ENCODE results near the gene SUPT5H.

The SUPT5H gene

DNA sequence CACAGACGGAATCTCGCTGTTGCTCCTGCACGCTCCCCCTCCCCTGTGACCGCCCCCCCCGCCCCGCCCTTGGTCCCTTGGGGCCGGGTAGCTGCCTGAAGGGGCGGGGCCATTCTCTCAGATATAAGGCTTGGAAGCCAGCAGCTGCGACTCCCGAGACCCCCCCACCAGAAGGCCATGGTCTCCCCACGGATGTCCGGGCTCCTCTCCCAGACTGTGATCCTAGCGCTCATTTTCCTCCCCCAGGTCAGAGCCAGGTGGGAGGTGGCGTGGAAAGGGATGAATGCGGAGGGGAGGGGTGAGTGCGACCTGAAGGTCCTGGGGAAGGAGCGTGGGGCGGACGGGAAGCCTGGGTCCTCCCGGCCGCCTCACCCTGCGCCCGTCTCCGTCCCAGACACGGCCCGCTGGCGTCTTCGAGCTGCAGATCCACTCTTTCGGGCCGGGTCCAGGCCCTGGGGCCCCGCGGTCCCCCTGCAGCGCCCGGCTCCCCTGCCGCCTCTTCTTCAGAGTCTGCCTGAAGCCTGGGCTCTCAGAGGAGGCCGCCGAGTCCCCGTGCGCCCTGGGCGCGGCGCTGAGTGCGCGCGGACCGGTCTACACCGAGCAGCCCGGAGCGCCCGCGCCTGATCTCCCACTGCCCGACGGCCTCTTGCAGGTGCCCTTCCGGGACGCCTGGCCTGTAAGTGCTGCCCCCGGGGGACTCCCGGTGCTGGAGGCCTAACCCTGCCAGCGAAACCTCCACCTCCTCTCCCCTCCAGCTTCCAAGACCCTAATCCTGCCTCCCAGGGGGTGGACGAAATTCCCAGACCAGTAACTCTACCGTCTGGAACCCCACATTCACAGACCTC lies 53.6 kb downstream of the SUPT5H start, which contains the start of gene DLL3:
Gene DLL3 (plus strand): TSS at position 150 of the 845 bp plus-strand sequence. CDS start 28 bp downstream, at position 178.
- peak in 1 of 3 donors; percentile 26 for DNase-seq

DNA sequence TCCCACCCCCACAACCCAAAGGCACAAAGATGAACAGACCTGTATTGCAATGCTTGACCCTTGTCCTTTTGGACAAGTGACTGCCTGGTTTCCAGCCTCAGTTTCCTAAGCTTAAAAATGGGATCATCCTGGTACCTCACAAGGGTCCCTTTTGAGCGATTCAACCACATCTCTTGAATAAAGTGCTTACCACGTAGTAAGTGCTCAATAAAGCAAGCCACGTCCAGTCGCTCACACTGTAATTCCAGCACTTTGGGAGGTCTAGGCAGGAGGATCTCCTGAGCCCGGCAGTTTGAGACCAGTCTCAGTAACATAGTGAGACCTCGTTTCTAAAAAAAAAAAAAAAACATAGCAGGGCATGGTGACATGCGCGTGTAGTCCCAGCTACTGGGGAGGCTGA lies 54.5 kb downstream of the SUPT5H start:
- no peak for DNase-seq

DNA sequence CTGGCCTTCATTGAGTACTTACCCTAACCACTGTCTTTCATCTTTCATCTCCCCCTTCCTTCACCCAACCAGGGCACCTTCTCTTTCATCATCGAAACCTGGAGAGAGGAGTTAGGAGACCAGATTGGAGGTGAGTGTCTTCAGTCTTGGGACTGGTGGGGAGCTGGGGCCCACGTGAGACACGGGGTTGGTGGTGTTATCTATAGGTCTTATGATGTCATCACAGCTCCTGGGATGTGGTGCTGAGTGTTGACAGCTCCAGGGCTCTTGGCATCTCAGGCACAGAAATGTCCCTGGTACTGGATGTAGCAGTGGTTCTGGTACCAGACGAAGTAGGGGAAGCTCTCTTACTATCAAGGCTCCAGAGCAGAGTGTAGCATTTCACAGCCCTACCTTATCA lies 55.2 kb downstream of the SUPT5H start:
- no peak for DNase-seq

DNA sequence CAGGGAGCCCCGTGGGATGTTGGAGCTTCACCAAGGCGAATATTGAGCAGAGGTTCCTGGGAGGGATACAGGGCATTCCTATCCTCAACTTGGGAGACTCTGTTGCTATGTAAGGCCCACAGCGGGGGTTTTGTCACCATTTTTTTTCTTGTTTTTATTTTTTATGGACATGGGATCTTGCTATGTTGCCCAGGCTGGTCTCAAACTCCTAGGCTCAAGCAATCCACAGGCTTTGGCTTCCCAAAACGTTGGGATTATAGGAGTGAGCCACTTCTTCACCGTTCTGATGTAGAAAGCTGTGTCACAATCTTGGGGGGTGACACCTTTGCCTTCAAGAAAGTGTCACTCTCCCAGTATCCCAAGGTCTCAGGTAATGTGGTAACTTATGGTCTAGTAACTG lies 56.0 kb downstream of the SUPT5H start:
- no peak for DNase-seq

DNA sequence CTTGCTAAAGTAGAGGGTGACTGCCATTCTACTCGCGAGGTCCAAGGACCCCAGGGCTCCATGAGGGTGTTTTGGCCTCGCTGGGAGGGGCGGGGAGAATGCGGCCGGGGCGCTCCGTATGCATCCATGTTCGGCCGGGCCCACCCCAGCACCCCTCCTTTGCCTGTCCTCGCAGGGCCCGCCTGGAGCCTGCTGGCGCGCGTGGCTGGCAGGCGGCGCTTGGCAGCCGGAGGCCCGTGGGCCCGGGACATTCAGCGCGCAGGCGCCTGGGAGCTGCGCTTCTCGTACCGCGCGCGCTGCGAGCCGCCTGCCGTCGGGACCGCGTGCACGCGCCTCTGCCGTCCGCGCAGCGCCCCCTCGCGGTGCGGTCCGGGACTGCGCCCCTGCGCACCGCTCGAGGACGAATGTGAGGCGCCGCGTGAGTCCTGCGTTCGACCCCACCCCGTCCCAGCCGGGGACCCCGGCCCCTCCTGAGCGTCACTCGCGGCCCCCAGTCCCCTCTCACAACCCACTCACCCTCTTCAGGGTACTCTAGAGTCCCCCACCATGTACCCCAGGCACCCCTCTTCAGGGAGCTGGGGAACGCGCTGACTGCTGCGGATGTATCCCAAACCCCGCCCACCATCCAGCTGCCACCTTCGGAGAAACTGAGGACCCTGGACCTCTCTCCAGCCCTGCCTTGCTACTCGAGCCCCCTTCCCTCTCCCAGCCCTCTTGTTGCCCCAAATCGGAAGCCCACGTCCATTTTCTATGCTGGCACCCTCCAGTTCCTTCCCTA lies 57.4 kb downstream of the SUPT5H start:
- peak; percentile 88 to 93 (median 88) for DNase-seq

DNA sequence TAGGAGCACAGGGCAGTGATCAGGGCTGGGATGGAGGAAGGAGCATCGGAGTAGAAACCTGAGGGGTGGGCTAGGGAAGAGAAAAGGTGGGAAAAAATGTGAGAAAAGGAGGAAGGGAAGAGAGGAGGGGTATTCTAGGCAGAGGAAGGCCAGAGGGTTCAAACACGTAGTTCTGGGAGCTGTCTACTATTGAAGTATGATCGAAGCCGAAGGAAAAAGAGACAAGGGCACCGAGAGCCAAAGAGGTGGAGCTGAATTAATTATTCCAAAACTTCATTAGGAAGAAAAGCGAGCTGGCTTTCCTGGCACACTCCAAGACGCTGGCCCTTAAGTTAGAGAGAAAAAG lies 61.2 kb downstream of the SUPT5H start:
- no peak for DNase-seq

DNA sequence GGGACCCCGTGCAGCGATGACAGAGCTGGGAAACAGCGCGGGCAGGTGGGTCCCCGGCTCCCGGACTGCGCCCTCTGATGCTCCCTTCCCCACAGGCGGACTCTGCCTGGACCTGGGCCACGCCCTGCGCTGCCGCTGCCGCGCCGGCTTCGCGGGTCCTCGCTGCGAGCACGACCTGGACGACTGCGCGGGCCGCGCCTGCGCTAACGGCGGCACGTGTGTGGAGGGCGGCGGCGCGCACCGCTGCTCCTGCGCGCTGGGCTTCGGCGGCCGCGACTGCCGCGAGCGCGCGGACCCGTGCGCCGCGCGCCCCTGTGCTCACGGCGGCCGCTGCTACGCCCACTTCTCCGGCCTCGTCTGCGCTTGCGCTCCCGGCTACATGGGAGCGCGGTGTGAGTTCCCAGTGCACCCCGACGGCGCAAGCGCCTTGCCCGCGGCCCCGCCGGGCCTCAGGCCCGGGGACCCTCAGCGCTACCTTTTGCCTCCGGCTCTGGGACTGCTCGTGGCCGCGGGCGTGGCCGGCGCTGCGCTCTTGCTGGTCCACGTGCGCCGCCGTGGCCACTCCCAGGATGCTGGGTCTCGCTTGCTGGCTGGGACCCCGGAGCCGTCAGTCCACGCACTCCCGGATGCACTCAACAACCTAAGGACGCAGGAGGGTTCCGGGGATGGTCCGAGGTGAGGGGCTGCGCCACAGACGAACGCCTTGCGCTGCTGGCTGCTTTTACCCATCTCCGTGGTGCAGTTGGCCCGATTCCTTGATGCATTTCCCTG lies 61.7 kb downstream of the SUPT5H start:
- DNase-seq = peak; percentile 54 to 79 (median 61)

DNA sequence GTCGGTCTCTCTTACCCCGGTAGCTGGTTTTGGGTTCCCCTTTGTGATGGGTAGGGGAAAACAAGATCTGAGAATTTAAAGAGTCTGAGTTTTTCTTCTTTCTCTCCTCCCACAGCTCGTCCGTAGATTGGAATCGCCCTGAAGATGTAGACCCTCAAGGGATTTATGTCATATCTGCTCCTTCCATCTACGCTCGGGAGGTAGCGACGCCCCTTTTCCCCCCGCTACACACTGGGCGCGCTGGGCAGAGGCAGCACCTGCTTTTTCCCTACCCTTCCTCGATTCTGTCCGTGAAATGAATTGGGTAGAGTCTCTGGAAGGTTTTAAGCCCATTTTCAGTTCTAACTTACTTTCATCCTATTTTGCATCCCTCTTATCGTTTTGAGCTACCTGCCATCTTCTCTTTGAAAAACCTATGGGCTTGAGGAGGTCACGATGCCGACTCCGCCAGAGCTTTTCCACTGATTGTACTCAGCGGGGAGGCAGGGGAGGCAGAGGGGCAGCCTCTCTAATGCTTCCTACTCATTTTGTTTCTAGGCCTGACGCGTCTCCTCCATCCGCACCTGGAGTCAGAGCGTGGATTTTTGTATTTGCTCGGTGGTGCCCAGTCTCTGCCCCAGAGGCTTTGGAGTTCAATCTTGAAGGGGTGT lies 62.5 kb downstream of the SUPT5H start:
- DNase-seq = no peak

DNA sequence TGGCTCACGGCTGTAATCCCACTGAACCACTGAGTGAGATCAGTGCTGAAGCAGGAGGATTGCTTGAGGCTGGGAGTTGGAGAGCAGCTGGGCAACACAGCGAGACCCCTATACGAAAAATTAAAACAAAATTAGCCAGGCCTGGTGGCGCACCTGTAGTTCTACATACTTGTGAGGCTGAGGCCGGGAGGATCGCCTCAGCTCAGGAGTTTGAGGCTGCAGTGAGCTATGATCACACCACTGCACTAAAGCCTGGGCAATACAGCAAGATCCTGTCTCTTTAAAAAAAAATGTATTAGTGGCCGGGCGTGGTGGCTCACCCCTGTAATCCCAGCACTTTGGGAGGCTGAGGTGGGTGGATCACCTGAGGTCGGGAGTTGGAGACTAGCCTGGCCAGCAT lies 63.2 kb downstream of the SUPT5H start:
- DNase-seq = no peak

DNA sequence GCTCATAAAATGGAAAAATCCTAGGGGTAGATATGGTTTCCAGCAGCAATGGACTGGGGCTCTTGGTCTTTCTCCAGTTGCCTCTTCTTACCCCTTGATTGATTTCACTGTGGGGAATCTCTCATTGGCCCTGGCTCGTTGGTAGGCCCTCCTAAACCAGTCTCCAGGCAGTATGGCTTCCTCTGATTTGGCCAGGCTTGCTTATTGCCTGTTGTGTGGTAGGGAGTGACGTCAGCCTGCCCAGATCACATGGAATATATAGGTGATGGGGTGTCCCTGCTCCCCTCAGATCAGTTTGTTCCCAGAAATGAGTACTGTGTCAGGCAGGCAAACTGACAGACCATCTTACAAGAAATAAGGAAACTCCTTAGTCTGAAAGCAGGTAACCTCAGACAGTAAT lies 63.9 kb downstream of the SUPT5H start:
- DNase-seq = no peak

DNA sequence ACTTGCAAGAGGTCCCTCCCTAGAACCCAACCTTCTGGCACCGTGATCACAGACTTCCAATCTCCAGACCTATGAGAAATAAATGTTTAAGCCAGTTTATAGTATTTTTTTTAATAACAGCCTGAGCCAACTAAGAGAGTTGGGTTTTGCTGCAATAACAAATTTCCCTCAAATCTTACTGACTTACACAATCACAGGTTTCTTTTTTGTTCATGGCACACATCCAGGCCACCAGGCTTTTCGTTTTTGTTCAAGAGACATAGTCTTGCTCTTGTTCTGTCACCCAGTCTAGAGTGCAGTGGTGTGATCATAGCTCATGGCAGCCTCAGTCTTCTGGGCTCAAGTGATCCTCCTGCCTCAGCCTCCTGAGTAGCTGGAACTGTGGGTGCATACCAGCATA lies 67.6 kb downstream of the SUPT5H start:
- DNase-seq = peak; percentile 61 to 72 (median 61)

DNA sequence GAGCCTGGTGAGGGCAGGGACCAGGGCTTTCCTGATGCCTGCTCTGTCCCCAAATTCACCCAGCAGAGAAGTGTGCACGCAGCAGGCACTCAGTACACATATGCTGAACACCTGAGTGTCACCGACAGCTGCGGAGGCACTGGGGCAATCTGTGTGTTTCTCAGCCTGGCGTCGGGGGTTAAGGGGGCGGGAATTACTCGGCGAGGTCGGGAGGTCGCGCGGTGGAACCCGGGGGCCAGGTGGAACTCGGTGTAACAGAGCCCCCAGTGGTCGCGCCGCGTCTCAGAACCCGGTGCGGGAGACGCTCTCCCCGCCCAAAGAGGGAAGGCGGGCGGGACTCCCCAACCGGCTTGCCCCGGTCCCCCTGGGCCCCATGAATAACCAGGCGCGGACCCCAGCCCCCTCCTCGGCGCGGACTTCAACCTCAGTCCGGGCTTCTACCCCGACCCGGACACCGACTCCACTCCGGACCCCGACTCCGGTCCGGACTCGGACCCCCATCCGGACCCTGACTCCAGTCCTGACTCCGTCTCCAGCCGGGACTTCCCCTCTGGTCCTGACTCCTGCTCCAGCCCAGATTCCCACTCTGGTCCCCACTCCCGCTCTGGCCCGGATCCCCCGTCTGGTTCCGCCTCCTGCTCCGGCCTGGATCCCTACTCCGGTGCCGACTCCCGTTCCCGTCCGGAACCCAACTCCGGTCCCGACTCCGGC lies 69.6 kb downstream of the SUPT5H start, which contains the start of gene SELENOV:
Gene SELENOV (plus strand): TSS at position 300 of the 711 bp plus-strand sequence. CDS start 74 bp downstream, at position 374.
- DNase-seq = no peak

DNA sequence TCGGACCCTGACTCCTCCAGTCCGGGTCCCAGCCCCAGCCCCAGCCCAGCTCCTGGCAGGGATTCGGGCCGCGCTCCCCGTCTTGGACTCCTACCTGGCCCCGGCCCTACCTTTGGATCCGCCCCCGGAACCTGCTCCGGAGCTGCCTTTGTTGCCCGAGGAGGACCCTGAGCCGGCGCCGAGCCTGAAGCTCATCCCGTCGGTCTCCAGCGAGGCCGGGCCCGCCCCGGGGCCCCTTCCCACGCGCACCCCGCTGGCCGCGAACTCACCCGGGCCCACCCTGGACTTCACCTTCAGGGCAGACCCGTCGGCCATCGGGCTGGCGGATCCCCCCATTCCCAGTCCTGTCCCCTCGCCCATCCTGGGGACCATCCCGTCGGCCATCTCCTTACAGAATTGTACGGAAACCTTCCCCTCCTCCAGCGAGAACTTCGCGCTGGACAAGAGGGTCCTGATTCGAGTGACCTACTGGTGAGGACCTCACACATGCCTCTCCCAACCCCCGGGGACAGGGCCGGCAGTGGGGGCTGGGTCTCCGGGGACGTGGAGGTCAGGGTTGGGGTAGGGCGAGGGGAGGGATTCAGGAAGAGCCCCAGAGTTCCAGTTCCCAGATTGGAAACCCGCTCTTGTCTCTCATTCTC lies 70.3 kb downstream of the SUPT5H start:
- DNase-seq = no peak

DNA sequence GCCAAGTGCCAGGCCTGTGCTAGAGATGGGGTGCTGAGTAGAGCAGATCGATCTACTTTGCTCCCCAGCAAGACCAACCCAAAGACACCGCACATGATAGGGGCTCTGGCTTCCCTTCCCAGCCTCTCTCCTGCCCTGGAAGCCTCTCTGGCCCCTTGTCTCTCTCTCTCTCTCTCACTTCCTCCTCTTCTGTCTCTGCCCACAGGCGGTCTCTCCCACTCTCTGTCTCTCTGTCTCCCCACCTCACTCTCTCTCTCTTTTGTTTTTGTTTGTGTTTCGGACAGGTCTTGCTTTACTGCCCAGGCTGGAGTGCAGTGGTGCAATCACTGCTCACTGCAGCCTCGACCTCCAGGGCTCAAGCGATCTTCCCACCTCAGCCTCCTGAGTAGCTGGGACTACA lies 70.9 kb downstream of the SUPT5H start:
- DNase-seq = peak in 1 of 3 donors; percentile 30

DNA sequence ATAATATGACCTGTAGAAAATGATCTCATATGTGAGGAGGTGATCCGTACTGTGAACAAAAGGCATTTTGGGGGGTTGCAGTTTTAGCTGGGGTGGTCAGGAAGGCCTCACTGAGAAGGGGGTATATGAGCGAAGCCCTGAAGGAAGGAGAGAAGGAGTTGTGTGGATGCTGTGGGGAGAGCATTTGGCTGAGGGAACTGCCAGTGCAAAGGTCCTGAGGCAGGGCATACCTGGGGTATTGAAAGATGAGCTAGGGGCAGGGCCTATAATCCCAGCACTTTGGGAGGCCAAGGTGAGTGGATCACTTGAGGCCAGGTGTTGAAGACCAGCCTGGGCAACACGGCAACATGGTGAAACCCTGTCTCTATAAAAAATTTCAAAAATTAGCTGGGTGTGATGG lies 72.0 kb downstream of the SUPT5H start:
- DNase-seq = no peak

DNA sequence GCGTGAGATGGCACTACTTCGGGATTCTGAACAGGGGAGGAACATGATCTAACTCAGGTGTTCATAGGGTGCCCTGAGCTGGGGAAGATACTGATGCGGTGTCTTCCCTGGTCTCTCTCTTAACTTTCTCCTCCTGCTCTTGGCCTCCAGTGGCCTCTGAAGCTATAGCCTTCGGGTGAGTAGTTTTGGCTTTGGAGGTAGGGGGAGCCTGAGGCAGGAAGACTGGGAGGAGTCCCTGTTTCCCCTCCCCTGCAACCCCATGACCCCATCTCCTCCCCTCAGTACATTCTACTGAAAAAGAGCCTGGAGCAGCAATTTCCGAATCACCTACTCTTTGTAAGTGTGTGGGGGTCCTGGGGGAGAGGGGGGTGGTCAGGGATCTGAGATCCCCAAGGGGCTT lies 73.1 kb downstream of the SUPT5H start:
- DNase-seq = no peak

DNA sequence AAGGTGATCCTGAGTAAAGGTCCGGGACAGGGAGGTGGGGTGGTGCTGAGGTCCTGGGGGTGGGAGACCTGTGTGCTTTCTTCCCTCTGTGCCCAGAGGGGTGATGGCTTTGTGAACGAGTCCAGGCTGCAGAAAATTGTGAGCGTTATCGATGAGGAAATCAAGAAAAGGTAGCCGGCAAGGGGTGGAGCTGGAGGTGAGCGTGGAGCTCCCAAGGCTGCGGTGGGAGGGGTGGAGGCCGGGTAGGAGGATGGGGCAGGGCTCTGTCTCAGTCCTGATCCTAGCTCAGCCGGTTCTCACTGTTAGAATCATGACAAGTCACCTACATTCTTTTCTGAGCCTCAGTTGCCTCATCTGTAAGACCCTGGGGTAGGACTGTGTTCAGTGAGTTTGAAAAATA lies 73.6 kb downstream of the SUPT5H start:
- DNase-seq = no peak

DNA sequence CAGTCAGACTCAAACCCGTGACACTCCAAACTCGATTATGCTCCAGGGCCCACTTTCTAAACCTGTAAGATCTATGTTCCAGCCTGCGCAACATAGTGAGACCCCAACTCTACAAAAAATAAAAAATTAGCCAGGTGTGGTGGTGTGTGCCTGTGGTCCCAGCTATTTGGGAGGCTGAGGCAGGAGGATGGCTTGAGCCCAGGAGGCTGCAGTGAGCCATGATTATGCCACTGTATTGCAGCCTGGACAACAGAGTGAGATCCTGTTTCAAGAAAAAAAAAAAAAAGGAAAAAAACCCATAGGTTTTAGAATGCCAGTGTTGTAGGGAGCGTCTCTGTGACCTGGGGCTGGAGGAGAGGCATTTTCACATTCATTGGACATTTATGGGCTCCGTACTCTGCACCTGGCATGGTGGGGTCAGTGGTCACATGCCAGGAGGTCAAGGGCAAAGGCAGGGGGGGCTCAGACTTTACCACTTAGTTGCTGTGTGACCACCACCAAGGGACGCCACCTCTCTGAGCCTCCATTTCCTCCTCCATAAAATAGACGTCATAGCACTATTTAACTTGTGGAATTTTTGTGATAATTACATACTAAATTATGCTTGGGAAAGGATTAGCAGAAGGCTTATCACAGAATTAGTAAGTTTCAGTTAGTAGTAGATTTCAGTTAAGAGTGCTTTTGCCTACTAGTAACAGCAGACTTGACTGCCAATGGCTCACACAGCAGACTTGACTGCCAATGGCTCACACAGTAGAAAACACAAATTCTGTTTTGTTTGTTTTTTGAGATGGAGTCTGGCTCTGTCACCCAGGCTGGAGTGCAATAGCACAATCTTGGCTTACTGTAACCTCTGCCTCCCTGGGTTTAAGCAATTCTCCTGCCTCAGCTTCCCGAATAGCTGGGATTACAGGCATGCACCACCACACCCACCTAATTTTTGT lies 75.4 kb downstream of the SUPT5H start:
- no peak for DNase-seq

DNA sequence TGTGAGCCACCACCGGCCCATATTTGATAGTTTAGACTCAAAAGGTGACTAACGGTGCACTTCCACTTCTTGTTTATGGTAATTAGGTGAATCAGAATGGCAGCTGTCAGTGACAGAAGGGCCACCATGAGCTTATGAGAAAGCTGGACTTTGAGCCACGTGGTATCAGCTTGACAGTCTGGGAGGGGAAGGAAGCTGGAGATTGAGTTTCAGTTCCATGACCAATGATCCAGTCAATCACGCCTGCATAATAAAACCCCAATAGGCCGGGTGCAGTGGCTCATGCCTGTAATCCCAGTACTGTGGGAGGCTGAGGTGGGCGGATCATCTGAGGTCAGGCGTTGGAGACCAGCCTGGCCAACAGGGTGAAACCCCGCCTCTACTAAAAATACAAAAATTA lies 79.1 kb downstream of the SUPT5H start:
- DNase-seq = peak; percentile 87 to 95 (median 89)

DNA sequence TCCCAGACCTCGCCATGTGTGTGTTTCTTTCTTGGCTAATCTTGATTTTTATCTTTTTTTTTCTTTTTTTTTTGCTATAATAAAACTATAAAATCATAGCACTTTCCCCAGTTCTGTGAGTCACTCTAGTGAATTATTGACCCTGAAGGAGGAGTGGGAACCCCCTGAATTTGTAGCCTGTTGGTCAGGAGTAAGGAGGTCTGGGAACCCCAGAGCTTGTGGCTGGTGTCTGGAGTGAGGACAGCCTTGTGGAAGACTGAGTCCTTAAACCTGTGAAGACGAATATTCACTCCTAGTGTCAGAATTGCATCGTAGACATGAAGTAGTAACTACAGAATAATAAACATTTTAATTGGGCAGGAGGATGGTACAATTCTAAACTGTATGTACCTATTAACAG lies 79.8 kb downstream of the SUPT5H start:
- DNase-seq = peak; percentile 31 to 65 (median 43)
